Ishikawa (cell line): ENCODE data around the gene NPR2.

Experiments
- CREB1 ChIP-seq: IDR thresholded peaks from 2 replicates; pipeline ENCODE4 v1.6.1; 2012; ENCODE audit warnings: low read depth
- EGR1 ChIP-seq: IDR thresholded peaks from 2 replicates; pipeline ENCODE4 v1.6.1; 2012
- EP300 ChIP-seq: IDR thresholded peaks from 2 replicates; pipeline ENCODE4 v1.6.1; 2012; ENCODE audit warnings: borderline replicate concordance
- FOXM1 ChIP-seq: IDR thresholded peaks from 2 replicates; pipeline ENCODE4 v1.6.1; 2012; ENCODE audit warnings: low read depth, borderline replicate concordance
- NFIC ChIP-seq: IDR thresholded peaks from 2 replicates; pipeline ENCODE4 v1.6.1; 2012
- RAD21 ChIP-seq: IDR thresholded peaks from 2 replicates; pipeline ENCODE4 v1.6.1; 2012; ENCODE audit warnings: low read depth
- TAF1 ChIP-seq: IDR thresholded peaks from 2 replicates; pipeline ENCODE4 v1.6.1; 2012; ENCODE audit warnings: low read depth, mild to moderate bottlenecking
- YY1 ChIP-seq: IDR thresholded peaks from 2 replicates; pipeline ENCODE4 v1.6.1; 2012; ENCODE audit warnings: low read depth
- TF ChIP-seq, protein P1 (sequence below): IDR thresholded peaks from 2 replicates; pipeline ENCODE4 v1.6.1; 2012
- TF ChIP-seq, protein P2 (sequence below): IDR thresholded peaks from 2 replicates; pipeline ENCODE4 v1.6.1; 2012; ENCODE audit warnings: low read depth, mild to moderate bottlenecking
- TF ChIP-seq, protein P3 (sequence below): IDR thresholded peaks from 2 replicates; pipeline ENCODE4 v1.6.1; 2012

DNA sequence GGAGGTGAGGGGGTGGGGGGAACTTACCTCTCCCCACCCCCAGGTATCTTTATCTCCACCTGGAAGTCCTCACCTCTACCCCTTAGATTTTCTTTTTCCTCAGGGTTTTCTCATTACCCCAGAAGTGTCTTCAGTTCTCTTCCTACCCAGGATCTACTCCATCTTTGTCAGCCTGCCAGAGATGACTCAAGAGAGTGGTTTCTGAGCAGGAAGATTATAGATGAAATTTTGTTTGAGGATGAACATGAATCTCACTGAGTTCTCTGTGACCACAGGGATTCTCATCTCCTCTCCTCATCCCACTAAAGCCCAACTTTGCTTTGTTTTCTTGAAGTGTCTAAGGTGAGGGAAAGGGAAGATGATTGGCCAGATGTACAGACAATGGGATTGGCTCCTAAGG lies 28.7 kb downstream of the NPR2 start:
- TF ChIP-seq YY1 = no peak
- TF ChIP-seq, protein P1, sequence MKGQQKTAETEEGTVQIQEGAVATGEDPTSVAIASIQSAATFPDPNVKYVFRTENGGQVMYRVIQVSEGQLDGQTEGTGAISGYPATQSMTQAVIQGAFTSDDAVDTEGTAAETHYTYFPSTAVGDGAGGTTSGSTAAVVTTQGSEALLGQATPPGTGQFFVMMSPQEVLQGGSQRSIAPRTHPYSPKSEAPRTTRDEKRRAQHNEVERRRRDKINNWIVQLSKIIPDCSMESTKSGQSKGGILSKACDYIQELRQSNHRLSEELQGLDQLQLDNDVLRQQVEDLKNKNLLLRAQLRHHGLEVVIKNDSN = no peak
- TF ChIP-seq CREB1 = no peak
- TF ChIP-seq EP300 = no peak
- TF ChIP-seq NFIC = no peak
- TF ChIP-seq, protein P2, sequence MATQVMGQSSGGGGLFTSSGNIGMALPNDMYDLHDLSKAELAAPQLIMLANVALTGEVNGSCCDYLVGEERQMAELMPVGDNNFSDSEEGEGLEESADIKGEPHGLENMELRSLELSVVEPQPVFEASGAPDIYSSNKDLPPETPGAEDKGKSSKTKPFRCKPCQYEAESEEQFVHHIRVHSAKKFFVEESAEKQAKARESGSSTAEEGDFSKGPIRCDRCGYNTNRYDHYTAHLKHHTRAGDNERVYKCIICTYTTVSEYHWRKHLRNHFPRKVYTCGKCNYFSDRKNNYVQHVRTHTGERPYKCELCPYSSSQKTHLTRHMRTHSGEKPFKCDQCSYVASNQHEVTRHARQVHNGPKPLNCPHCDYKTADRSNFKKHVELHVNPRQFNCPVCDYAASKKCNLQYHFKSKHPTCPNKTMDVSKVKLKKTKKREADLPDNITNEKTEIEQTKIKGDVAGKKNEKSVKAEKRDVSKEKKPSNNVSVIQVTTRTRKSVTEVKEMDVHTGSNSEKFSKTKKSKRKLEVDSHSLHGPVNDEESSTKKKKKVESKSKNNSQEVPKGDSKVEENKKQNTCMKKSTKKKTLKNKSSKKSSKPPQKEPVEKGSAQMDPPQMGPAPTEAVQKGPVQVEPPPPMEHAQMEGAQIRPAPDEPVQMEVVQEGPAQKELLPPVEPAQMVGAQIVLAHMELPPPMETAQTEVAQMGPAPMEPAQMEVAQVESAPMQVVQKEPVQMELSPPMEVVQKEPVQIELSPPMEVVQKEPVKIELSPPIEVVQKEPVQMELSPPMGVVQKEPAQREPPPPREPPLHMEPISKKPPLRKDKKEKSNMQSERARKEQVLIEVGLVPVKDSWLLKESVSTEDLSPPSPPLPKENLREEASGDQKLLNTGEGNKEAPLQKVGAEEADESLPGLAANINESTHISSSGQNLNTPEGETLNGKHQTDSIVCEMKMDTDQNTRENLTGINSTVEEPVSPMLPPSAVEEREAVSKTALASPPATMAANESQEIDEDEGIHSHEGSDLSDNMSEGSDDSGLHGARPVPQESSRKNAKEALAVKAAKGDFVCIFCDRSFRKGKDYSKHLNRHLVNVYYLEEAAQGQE = no peak
- no peak for TF ChIP-seq FOXM1
- TF ChIP-seq, protein P3, sequence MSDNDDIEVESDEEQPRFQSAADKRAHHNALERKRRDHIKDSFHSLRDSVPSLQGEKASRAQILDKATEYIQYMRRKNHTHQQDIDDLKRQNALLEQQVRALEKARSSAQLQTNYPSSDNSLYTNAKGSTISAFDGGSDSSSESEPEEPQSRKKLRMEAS = no peak
- TF ChIP-seq RAD21 = no peak
- no peak for TF ChIP-seq EGR1
- no peak for TF ChIP-seq TAF1
